Measurements from ENCODE around the gene PRUNE2.

- TF ChIP-seq CTCF (IDR thresholded peaks at IDR 0.05; ENCODE audit: poor library complexity) = no peak
- TF ChIP-seq EZH2phosphoT487 (IDR thresholded peaks at IDR 0.05; ENCODE audit: low read depth, severe bottlenecking, unreplicated experiment) = no peak
- no peak for TF ChIP-seq EZH2 (IDR thresholded peaks at IDR 0.05; ENCODE audit: borderline replicate concordance)
Observed at GRCh38 chr9:76651119-76651705, 254.7 kb downstream of the PRUNE2 start.

Measured in hepatocyte (in vitro differentiated cells).